AG10803 (cell line): Measurements from ENCODE around the gene GNAT1.
A peak's percentile ranks its signal among the peaks of the same experiment; 100 is the strongest.

ENCODE experiments used
- DNase-seq: peaks from one replicate; pipeline ENCODE4 v3.0.0; 2010; ENCODE audit warnings: low read depth
- H3K4me3 ChIP-seq: 2 replicates; pipeline ENCODE4 v1.5.1; 2011; ENCODE audit warnings: mild to moderate bottlenecking, low read length, control low read depth
- TF ChIP-seq, protein P1 (sequence below): conservative IDR thresholded peaks from 2 replicates; pipeline ENCODE4 v1.5.1; 2011; ENCODE audit warnings: mild to moderate bottlenecking, low read length, control low read depth, inconsistent platforms

The GNAT1 gene

DNA sequence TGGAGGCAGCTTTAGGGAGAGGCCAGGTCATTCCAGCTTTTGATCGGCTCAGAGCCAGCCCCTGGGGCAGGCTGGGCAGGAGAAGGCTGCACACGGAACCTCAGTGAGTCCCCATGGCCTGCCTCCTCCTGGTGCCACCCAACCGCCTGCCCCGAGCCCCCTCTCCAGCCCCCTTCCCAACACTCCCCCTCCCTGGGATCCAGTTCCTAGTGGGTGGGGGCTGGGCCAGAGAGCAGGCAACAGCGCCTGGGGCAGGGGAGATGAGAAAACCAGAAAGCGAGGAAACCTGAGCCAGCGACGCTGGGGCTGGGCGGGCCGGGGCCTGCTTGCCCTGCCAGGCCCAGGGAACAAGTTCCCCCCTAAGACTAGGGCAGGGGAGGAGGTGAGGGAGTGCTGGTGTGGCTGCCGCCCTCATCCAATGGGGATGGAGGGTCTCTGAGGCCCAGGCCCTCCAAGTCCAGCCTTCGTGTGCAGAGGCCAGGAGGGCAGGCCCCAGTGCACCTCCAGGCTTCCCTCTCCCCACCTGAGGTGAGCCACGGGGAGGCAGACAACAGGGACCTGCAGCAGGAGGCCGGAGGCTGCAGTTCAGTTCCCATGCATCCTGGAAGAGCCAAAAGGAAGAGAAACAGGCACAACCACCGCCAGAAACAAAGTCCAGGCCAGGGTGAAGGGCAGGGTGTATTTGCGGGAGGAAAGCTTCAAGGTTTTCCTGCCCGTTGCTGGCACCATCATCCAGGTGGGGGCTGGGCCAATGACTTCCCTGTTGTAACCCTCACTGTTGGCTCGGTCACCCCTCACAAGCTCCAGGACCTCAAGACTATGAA is 40.3 kb upstream of the GNAT1 start:
- no peak for DNase-seq
- TF ChIP-seq, protein P1, sequence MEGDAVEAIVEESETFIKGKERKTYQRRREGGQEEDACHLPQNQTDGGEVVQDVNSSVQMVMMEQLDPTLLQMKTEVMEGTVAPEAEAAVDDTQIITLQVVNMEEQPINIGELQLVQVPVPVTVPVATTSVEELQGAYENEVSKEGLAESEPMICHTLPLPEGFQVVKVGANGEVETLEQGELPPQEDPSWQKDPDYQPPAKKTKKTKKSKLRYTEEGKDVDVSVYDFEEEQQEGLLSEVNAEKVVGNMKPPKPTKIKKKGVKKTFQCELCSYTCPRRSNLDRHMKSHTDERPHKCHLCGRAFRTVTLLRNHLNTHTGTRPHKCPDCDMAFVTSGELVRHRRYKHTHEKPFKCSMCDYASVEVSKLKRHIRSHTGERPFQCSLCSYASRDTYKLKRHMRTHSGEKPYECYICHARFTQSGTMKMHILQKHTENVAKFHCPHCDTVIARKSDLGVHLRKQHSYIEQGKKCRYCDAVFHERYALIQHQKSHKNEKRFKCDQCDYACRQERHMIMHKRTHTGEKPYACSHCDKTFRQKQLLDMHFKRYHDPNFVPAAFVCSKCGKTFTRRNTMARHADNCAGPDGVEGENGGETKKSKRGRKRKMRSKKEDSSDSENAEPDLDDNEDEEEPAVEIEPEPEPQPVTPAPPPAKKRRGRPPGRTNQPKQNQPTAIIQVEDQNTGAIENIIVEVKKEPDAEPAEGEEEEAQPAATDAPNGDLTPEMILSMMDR, result no peak
- no peak overlapping the region for H3K4me3 ChIP-seq

DNA sequence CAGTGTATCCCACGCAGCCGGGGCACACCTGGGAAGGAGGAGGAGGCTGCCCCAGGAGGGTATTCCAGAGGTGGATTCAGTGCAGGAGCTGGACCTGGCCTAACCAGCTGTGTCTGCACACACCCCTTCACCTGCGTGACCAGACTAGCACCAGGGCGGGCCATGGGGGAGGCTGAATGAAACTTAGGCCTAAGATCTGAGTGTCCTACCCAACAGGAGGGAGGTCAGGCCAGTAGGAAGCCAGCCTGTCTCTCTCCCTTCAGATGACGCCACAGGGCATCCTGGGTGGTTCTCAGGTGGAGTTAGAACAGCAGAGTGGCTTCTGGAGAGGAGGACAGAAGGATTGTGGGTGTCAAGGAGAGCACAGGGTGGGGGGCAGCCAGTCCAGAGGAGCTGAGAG is 39.7 kb upstream of the GNAT1 start:
- DNase-seq, result no peak
- no peak overlapping the region for H3K4me3 ChIP-seq
- TF ChIP-seq, protein P1, result no peak

DNA sequence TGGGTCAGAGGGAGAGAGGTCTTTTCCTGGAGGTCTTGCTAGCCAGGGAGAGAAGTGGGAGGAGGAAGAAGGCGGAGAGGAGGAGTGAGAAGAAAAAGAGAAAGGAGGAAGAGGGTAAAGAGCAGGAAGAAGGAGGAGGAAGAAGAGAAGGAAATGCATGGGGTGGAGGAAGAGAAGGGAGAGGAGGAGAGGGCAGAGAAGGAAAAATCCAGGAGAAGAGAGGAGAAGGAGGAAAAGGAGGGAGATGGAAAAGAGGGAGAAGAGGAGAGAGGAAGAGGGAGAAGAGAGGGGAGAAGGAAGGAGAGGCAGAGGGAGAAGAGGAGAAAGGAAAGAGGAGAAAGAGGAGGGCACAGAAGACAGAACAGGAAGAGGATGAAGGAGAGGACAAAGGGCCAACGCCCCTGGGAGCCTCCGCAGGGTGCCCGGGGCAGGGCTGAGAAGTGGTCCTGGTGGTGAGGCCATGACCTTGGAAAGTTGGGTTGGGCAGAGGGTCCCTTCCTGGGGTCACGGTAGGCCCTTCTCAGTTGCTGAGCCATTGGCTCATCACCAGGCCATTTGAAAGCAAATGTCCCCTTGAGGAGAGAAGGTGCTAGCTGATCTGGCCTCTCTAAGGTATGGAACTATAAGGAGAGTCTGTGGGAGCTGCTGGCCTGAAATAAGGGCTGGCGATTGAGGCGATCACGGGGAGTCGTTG is 37.5 kb upstream of the GNAT1 start:
- no peak overlapping the region for H3K4me3 ChIP-seq
- no peak for DNase-seq
- TF ChIP-seq, protein P1, result no peak

DNA sequence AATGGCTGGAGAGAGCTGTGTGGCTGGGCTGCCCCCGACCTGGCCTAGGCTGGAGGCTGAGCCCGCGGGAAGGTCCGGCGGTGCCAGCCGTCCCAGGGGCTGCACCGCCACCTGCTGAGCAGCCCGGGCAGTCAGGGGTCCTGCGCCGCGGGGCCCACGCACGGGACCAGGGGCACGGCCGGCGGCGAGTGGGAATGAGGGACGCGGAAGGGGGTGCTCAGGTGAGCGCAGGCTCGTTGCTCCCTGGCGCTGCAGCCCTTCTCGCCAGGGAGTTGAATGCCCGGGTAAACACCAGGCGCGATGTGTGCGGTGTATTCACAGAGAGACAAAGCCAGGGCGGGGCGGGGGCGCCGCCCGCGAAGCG is 37.0 kb upstream of the GNAT1 start:
- no peak overlapping the region for H3K4me3 ChIP-seq
- no peak for DNase-seq
- TF ChIP-seq, protein P1, result no peak

DNA sequence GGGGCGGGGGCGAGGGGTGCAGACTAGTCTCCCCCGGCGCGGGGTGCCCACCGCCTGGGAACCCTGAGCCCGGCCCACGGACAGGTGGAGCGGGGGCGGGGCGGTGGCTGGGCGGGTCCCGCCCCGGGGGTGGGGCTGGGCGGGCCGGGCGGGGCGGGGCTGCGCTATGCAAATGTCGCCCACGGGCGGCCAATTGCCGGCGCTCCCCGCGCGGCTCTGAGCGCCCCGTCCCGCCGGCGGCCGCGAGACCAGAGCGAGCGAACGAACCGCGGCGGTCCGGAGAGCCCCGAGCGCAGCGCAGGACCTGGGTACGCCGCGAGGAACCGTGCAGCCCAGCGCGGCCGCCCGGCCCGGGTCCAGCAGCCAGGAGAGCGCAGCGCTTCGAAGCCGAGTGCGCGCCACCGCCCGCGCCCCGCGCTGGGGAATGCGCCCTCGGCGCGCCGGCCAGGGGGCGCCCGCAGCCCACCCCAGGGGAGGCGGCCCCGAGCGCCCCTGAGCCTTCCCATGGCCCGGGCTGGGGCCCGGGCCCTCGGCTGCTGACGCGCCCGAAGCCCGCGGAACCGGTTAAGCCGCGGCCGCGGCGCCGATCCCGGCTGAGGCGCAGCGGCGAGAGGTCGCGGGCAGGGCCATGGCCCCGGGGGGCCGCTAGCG is 36.4 kb upstream of the GNAT1 start, which contains the start of gene SEMA3F:
Gene SEMA3F (plus strand): TSS at position 485 of the 651 bp plus-strand sequence. CDS start 4,299 bp downstream, outside the sequence.
- TF ChIP-seq, protein P1, result no peak
- peak within 1 kb of the TSS; percentile 59 for H3K4me3 ChIP-seq
- peak; percentile 56 for DNase-seq

DNA sequence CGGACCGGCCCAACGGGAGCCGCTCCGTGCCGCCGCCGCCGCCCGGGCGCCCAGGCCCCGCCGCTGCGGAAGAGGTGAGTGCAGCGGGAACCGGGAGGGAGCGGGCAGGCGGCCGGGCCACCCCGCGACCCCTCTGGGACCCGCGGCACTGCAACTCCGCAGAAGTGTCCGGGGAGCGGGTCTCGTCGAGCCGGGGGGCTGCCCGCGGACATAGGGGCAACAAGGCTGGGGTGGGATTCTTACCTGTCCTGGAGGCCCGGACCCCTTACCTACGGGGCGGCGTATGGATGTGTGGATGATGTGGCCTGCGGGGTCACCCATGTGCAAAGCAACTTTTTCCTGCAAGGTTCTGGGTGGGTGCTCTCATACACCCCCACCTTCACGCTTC is 35.9 kb upstream of the GNAT1 start:
- DNase-seq, result no peak
- H3K4me3 ChIP-seq, result peak overlapping the region; percentile 59
- TF ChIP-seq, protein P1, result no peak

DNA sequence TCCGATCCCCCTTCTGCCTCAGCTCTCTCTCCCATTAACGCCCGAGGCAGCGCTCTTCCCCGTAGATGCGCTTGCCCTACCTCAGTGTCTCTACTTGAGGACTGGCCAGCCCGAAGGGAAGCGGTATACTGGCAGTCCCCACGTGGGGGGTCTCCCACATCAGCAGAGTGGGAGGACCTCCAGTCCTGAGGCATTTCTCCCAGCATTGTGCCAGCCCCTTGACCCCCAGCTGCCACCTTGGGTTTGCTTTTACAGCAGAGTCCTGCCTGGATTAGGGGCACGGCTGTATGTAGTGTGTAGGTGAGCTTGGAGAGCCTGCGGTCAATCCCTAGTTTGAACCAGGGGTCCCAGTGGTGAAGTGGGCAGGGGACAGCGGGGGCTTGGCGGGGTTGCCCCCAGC is 35.5 kb upstream of the GNAT1 start:
- no peak for DNase-seq
- H3K4me3 ChIP-seq, result peak overlapping the region; percentile 59
- TF ChIP-seq, protein P1, result no peak
